ENCODE measurements around the gene CCDC138. TPM values are rescaled to one million over a fixed set of nuclear protein-coding genes. Genes with fewer than 3 reads are reported as not detected.

Gene CCDC138
- total and polyA plus RNA-seq, 8 donors: 3.8 to 22.6 (median 18.8) TPM

- ATAC-seq: no peak
- DNase-seq: no peak
- Histone ChIP-seq H3K4me1 (no peaks in the 10 kb centered on the region), H3K36me3 (no peaks in the 10 kb centered on the region), H3K27ac (no peak overlapping the region), H3K4me3 (no peak overlapping the region), H3K27me3 (no peaks in the 10 kb centered on the region), H3K9me3 (peaks cover 0 to 20% of the 10 kb centered on the region in 2 donors)
- TF ChIP-seq CTCF (IDR thresholded peaks at IDR 0.05): no peak
- intact Hi-C loops (cut with DNase I): no loop called here
Measured at GRCh38 chr2:108841506-108841905, 54.9 kb downstream of the CCDC138 start.

- no peak for TF ChIP-seq CTCF (IDR thresholded peaks at IDR 0.05)
- H3K27ac ChIP-seq: no peak overlapping the region
- no peaks in the 10 kb centered on the region for H3K4me1 ChIP-seq
- no peaks in the 10 kb centered on the region for H3K27me3 ChIP-seq
- DNase-seq (no peak), ATAC-seq (no peak)
- H3K9me3 ChIP-seq: peaks cover 0 to 3% of the 10 kb centered on the region in 2 donors
- intact Hi-C loops (cut with DNase I): no loop called here
- no peak overlapping the region for H3K4me3 ChIP-seq
- H3K36me3 ChIP-seq: peaks cover 0 to 9% of the 10 kb centered on the region in 2 donors
Measured at GRCh38 chr2:108845923-108846322, 59.4 kb downstream of the CCDC138 start.

GRCh38 chr2:108847000-108847399 is 60.4 kb downstream of the CCDC138 start:
- TF ChIP-seq CTCF (IDR thresholded peaks at IDR 0.05): no peak
- intact Hi-C loops (cut with DNase I): no loop called here
- Histone ChIP-seq H3K36me3 (peaks cover 0 to 10% of the 10 kb centered on the region in 2 donors), H3K27me3 (no peaks in the 10 kb centered on the region), H3K4me1 (no peaks in the 10 kb centered on the region), H3K9me3 (no peaks in the 10 kb centered on the region), H3K4me3 (no peak overlapping the region), H3K27ac (no peak overlapping the region)
- no peak for DNase-seq
- no peak for ATAC-seq

- Histone ChIP-seq H3K4me3 (no peak overlapping the region), H3K27me3 (no peaks in the 10 kb centered on the region), H3K36me3 (peaks cover 0 to 10% of the 10 kb centered on the region in 2 donors), H3K9me3 (no peaks in the 10 kb centered on the region), H3K27ac (no peak overlapping the region), H3K4me1 (no peaks in the 10 kb centered on the region)
- ATAC-seq (no peak), DNase-seq (no peak)
- intact Hi-C loops (cut with DNase I): no loop called here
- no peak for TF ChIP-seq CTCF (IDR thresholded peaks at IDR 0.05)
Measured at GRCh38 chr2:108852375-108852774, 65.8 kb downstream of the CCDC138 start.

- no peak overlapping the region for H3K27ac ChIP-seq
- H3K4me1 ChIP-seq: no peaks in the 10 kb centered on the region
- H3K27me3 ChIP-seq: no peaks in the 10 kb centered on the region
- H3K36me3 ChIP-seq: peaks cover 0 to 10% of the 10 kb centered on the region in 2 donors
- no peak overlapping the region for H3K4me3 ChIP-seq
- ATAC-seq (no peak), DNase-seq (no peak)
- TF ChIP-seq CTCF (IDR thresholded peaks at IDR 0.05): no peak
- intact Hi-C loops (cut with DNase I): no loop called here
- H3K9me3 ChIP-seq: no peaks in the 10 kb centered on the region
Measured at GRCh38 chr2:108853421-108853820, 66.8 kb downstream of the CCDC138 start.
